Small intestine (tissue), 7 donors: ENCODE measurements around the gene LSS. TPM values are rescaled to one million over a fixed set of nuclear protein-coding genes. Genes with fewer than 3 reads are reported as not detected.

ENCODE experiments used
- DNase-seq, 2 donors: peaks; one replicate each; pipeline versions ENCODE4 v3.0.0 to v3.0.0-alpha.2; 2013
- FAIRE-seq: peaks from 2 replicates; lab custom pipeline; 2012; peaks lifted over from hg19 to GRCh38; lab: Jason Lieb, UNC
- H3K27ac ChIP-seq, 3 donors: one replicate each; pipeline ENCODE4 v1.5.1; 2013; ENCODE audit warnings: low read length in 2 of 3, mild to moderate bottlenecking in 2 of 3, control low read depth in 1 of 3, inconsistent platforms in 1 of 3, low read depth in 1 of 3, moderate library complexity in 1 of 3
- H3K27me3 ChIP-seq, 3 donors: one replicate each; pipeline ENCODE4 v1.6.1; 2013; ENCODE audit warnings: low read length in 3 of 3, inconsistent platforms in 1 of 3; ENCODE audit not compliant: control insufficient read depth in 3 of 3, insufficient read depth in 3 of 3
- H3K36me3 ChIP-seq, 3 donors: one replicate each; pipeline ENCODE4 v1.6.1; 2013; ENCODE audit warnings: low read length in 3 of 3, inconsistent platforms in 1 of 3, low read depth in 1 of 3, mild to moderate bottlenecking in 1 of 3, moderate library complexity in 1 of 3; ENCODE audit not compliant: control insufficient read depth in 3 of 3, insufficient read depth in 2 of 3
- H3K4me1 ChIP-seq, 3 donors: one replicate each; pipeline ENCODE4 v1.6.1; 2013; ENCODE audit warnings: low read length in 2 of 3, inconsistent platforms in 1 of 3, low read depth in 1 of 3, mild to moderate bottlenecking in 1 of 3, moderate library complexity in 1 of 3; ENCODE audit not compliant: control insufficient read depth in 3 of 3, insufficient read depth in 2 of 3
- H3K4me3 ChIP-seq, 3 donors: one replicate each; pipeline ENCODE4 v1.5.1; 2013; ENCODE audit warnings: low read length in 3 of 3, control low read depth in 1 of 3, inconsistent platforms in 1 of 3, low read depth in 1 of 3, mild to moderate bottlenecking in 1 of 3, moderate library complexity in 1 of 3
- H3K9me3 ChIP-seq, 2 donors: one replicate each; pipeline ENCODE4 v1.6.1; 2013; ENCODE audit warnings: low read depth in 1 of 2, low read length in 1 of 2; ENCODE audit not compliant: control insufficient read depth in 2 of 2, insufficient read depth in 1 of 2
- WGBS, 3 donors: extraction: QIAGEN DNeasy Blood & Tissue Kit; methylation state at CpG; one replicate each; pipeline ENCODE4 v1.1.7; 2013; 5-methylcytosine and 5-hydroxymethylcytosine counted together
- polyA plus RNA-seq, 4 donors: library from polyadenylated mRNA; stranded (reverse) in 3 of 4; unstranded in 1 of 4; fragments of 200-250 nt in 3 of 4; fragments of 120-200 nt in 1 of 4; gene quantifications; one replicate each; pipeline versions ENCODE4 v1.2.1 to v1.2.3, GENCODE V29; 2013
- donor health status: healthy with polysubstance abuse.
- donor health status: control.
- donor health status: control.
- donor health status: Bipolar disorder and iron deficiency.
- donor health status: healthy.

LSS gene
- polyA plus RNA-seq, 4 donors: 13.2 to 42.1 (median 26.0) TPM

- FAIRE-seq: no peak
- DNase-seq: no peak
- Histone ChIP-seq H3K27ac (no peak overlapping the region), H3K4me1 (peaks cover 0 to 6% (median 0%) of the 10 kb centered on the region in 3 donors), H3K4me3 (no peak overlapping the region), H3K27me3 (no peaks in the 10 kb centered on the region), H3K36me3 (peaks cover 0 to 19% (median 0%) of the 10 kb centered on the region in 3 donors), H3K9me3 (no peaks in the 10 kb centered on the region)
- 80 to 87% (median 83%) methylated on average over 25 to 28 of the region's 28 CpGs for WGBS, 3 donors
Measured at GRCh38 chr21:46138383-46138970, 90.1 kb downstream of the LSS start.

Other genes with a start within 250 kb of the LSS start
- gene COL6A1, start 247.0 kb downstream of the LSS start, polyA plus RNA-seq: 100 to 1,000 TPM in 1 of 4 donors, 10 to 100 TPM in 1, 1 to 10 TPM in 2; 6.0 to 475 (median 47.7) TPM
- gene COL6A2, start 130.7 kb downstream of the LSS start, polyA plus RNA-seq: 100 to 1,000 TPM in 2 of 4 donors, 10 to 100 TPM in 1, 1 to 10 TPM in 1; 3.8 to 159 (median 68.5) TPM
- 10 to 100 TPM in 3 of 4 donors, under 1 TPM in 1; 0.31 to 71.8 (median 39.0) TPM for gene FTCD, start 73.2 kb downstream of the LSS start, polyA plus RNA-seq
- gene SPATC1L, start 44.3 kb downstream of the LSS start, polyA plus RNA-seq: 10 to 100 TPM in 2 of 4 donors, 1 to 10 TPM in 2; 2.9 to 12.6 (median 8.2) TPM
- 10 to 100 TPM; 38.3 to 75.4 (median 42.6) TPM for gene MCM3AP, start 56.8 kb upstream of the LSS start, polyA plus RNA-seq
- 10 to 100 TPM; 14.7 to 45.7 (median 23.7) TPM for gene YBEY, start 57.6 kb upstream of the LSS start, polyA plus RNA-seq
- 1 to 10 TPM in 3 of 4 donors, under 1 TPM in 1; 0.54 to 9.1 (median 3.3) TPM for gene C21orf58, start 95.1 kb upstream of the LSS start, polyA plus RNA-seq
- gene PCNT, start 95.4 kb upstream of the LSS start, polyA plus RNA-seq: 10 to 100 TPM in 3 of 4 donors, 1 to 10 TPM in 1; 9.2 to 15.4 (median 12.9) TPM
- gene DIP2A, start 230.1 kb upstream of the LSS start, polyA plus RNA-seq: 10 to 100 TPM; 13.8 to 42.9 (median 22.8) TPM